ENCODE results near the gene ANXA11. TPM values are rescaled to one million over a fixed set of nuclear protein-coding genes. Genes with fewer than 3 reads are reported as not detected.
A peak's percentile ranks its signal among the peaks of the same experiment; 100 is the strongest.

ANXA11 gene
- total and polyA plus RNA-seq, 2 experiments from 2014 or later = 42.3 to 70.0 TPM

GRCh38 chr10:80132299-80133139 is 72.8 kb downstream of the ANXA11 start, which contains the start of gene PLAC9:
TSS of gene PLAC9 (plus strand) at chr10:80132730. CDS start at chr10:80132763, 33 bp downstream.
- H3K27ac ChIP-seq (ENCODE audit: low read depth) = no peak within 1 kb of the TSS
- Mint-ChIP-seq H3K36me3 (ENCODE audit: low read depth) (no peaks in the 10 kb centered on the region), H3K27ac (no peak within 1 kb of the TSS), H3K4me1 (peaks cover 20% of the 10 kb centered on the region), H3K27me3 (ENCODE audit: insufficient read depth, low read depth, poor library complexity) (peaks cover 17% of the 10 kb centered on the region), H3K9me3 (no peaks in the 10 kb centered on the region), H3K4me3 (peak within 1 kb of the TSS; percentile 74)
- no peaks in the 10 kb centered on the region for H4K20me1 ChIP-seq (replicated peaks; ENCODE audit: insufficient read depth)
- peak within 1 kb of the TSS; percentile 82 for H3K4me3 ChIP-seq
- no peaks in the 10 kb centered on the region for H3K36me3 ChIP-seq (ENCODE audit: insufficient read depth)
- TF ChIP-seq ZNF331 (CRISPR knock-in tag; IDR thresholded peaks at IDR 0.05; ENCODE audit: low read depth) (no peak), EZH2 (IDR thresholded peaks at IDR 0.05; ENCODE audit: low read depth, unreplicated experiment) (no peak), CTCF (conservative IDR thresholded peaks at IDR 0.05; ENCODE audit: low read depth in 2 of 2) (no peak)
- peak within 1 kb of the TSS; percentile 70 for H3K4me2 ChIP-seq
- H3K4me1 ChIP-seq (ENCODE audit: insufficient read depth) = peaks cover 4% of the 10 kb centered on the region; the same call in 1 of the 2 replicates
- peaks cover 22% of the 10 kb centered on the region for H3K27me3 ChIP-seq (ENCODE audit: insufficient read depth)
- no peaks in the 10 kb centered on the region for H3K79me2 ChIP-seq (replicated peaks; ENCODE audit: insufficient read depth)
- ATAC-seq (peak; percentile 84), DNase-seq (ENCODE audit: low spot score) (peak; percentile 73)
- H3F3A ChIP-seq (replicated peaks; ENCODE audit: low read depth) = no peaks in the 10 kb centered on the region
- H2AFZ ChIP-seq = peak within 1 kb of the TSS; percentile 80; the same call in 1 of the 2 replicates
- no peaks in the 10 kb centered on the region for H3K9me2 ChIP-seq (ENCODE audit: insufficient read depth)

- Mint-ChIP-seq H3K27me3 (ENCODE audit: insufficient read depth, low read depth, poor library complexity) (peaks cover 17% of the 10 kb centered on the region), H3K27ac (no peak overlapping the region), H3K4me1 (peaks cover 20% of the 10 kb centered on the region), H3K9me3 (no peaks in the 10 kb centered on the region), H3K36me3 (ENCODE audit: low read depth) (no peaks in the 10 kb centered on the region), H3K4me3 (peak overlapping the region; percentile 74)
- Histone ChIP-seq H3K4me1 (ENCODE audit: insufficient read depth) (peaks cover 4% of the 10 kb centered on the region; the same call in 1 of the 2 replicates), H3K36me3 (ENCODE audit: insufficient read depth) (no peaks in the 10 kb centered on the region), H3K27ac (ENCODE audit: low read depth) (no peak overlapping the region), H3K4me3 (no peak overlapping the region), H3K79me2 (replicated peaks; ENCODE audit: insufficient read depth) (no peaks in the 10 kb centered on the region), H3K4me2 (peak overlapping the region; percentile 70), H3K27me3 (ENCODE audit: insufficient read depth) (peaks cover 22% of the 10 kb centered on the region), H2AFZ (no peak overlapping the region), H3F3A (replicated peaks; ENCODE audit: low read depth) (no peaks in the 10 kb centered on the region), H3K9me2 (ENCODE audit: insufficient read depth) (no peaks in the 10 kb centered on the region), H4K20me1 (replicated peaks; ENCODE audit: insufficient read depth) (no peaks in the 10 kb centered on the region)
- ATAC-seq = peak; percentile 29
- peak; percentile 76 for DNase-seq (ENCODE audit: low spot score)
- TF ChIP-seq ETS1 (IDR thresholded peaks at IDR 0.05) (no peak), CREB1 (CRISPR knock-in tag; IDR thresholded peaks at IDR 0.05; ENCODE audit: low read depth) (no peak), ZNF462 (CRISPR knock-in tag; IDR thresholded peaks at IDR 0.05) (0 out of 2 replicates have a peak, but pooled peaks have one; percentile 43)
Measured at GRCh38 chr10:80131499-80131901, 73.8 kb downstream of the ANXA11 start.

Data from GM23338 (cell line).